ENCODE measurements around the gene LTBP1.

The LTBP1 gene

DNA sequence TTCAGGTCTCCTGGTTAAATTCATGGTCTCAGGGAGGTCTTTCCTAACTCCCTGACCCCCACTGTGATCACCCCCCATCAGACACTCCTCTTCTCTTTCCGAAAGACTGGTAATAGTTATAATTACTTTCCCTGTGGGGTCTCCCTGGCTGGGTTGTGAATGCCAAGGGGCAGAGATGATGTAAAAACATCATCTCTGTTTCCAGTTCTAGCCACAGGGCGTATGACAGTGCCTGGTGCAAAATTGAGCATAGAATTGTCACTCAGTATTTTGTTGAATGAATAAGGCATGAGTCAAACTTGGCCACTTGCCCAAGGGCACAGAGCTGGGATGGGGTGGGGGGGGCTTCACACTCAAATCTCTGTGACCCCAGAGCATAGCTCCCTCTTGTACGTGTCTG, 65.2 kb downstream of the LTBP1 start:
- no peak for DNase-seq

DNA sequence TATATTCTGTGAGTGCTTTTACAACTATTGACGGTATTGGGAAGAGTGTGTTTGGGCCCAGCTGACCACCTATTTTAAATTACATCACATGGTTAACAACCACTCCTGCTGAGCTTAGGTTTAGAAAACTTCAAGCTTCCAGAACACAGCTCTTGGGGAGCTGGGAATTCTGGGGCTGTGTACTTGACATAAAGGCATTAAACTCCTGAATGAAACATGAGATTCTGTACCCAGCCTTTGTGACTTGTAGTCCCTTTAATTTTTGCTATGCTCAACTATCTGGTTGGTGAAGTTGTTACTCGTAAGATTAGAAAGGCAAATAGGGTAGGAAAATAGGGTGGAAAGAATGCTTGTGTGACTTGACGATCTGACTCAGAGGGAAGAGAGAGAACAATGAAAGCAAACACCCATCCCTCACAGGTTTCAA, 66.9 kb downstream of the LTBP1 start:
- DNase-seq = peak; percentile 71 to 81

DNA sequence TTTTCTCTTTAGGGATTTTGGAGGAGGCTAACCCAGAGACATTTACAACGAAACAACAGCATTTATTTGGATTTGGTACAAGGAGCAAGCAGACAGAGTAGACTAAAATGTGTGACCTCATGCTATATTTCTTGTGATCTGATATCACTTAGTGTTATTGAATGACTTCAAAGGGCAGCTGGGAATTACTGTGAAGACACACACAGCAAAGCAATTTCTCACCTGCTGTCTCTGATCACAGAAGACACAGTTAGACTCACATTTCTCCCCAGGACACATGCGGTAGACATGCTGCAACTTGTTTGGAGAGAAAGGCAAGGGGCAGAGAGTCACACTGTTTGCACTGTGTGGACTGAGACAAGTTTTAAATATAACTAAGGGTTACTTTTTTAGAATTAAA, 67.5 kb downstream of the LTBP1 start:
- peak in 1 of 2 experiments; percentile 28 for DNase-seq

DNA sequence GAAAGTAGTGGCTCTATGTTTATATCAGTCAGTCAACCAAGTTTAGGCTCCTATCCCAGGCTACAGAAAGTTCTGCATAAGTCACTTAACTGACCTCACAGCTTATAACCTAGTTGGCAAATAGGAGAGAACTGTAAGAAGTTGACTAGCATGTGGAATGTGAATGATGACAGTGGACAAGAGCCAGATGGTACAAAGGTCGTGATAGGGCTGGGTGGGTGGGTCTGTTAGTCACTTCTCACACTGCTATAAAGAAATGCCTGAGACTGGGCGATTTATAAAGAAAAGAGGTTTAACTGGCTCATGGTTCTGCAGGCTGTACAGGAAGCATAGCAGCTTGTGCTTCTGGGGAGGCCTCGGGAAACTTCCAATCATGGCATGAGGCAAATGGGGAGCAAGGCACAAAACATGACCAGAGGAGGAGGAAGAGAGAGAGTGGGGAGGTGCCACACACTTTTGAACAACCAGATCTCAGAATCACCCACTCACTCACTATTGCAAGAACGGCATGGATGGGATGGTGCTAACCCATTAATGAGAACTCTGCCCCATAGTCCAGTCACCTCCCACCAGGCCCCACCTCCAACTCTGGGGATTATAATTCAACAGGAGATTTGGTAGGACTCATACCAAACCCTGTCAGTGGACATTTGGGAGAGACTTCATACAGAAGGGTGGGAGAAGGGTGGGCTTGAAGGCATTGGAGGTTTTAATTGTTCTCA, 68.8 kb downstream of the LTBP1 start:
- DNase-seq = no peak

DNA sequence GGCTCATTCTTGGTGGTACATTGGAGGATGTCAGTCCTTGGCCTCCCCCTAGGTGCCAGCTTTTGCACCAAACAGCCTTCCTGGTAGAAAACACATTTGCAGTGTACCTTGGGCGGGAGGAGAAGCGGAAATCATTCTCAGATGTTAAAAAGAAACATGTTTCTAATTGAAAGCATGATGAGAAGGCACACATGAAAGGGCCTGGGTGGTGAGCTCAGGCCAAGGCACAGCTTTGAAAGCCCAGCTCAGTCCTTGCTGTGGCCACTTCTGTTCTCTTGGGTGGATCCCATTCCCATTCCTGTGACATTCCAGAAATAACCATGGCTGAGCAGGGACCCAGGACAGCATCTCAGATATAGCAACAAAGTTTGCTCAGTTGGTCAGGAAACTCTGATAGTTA, 71.5 kb downstream of the LTBP1 start:
- DNase-seq = no peak

DNA sequence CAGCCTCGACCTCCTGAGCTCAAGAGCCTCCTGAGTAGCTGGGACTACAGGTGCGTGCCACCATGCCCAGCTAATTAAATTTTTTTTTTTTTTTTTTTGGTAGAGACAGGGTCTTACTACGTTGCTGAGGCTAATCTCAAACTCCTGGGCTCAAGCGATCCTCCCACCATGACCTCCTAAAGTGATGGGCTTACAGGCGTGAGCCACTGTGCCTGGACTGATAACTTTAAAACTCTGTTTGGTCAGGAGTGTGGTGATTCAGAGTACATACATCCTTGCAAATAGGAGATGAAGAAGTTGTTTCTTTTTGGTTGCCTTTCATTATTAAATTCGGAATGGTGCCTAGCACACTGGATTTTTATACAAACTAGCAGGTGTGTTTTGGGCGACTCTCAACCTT, 73.0 kb downstream of the LTBP1 start:
- no peak for DNase-seq

DNA sequence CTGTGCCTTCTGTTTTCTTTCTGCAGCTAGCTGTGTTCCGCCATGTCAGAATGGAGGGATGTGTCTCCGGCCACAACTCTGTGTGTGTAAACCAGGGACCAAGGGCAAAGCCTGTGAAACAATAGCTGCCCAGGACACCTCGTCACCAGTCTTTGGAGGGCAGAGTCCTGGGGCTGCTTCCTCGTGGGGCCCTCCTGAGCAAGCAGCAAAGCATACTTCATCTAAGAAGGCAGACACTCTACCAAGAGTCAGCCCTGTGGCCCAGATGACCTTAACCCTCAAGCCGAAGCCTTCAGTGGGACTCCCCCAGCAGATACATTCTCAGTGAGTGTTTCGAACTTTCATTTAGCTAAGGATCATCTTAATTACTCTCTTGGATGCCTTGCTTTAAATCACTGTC, 74.1 kb downstream of the LTBP1 start:
- no peak for DNase-seq

DNA sequence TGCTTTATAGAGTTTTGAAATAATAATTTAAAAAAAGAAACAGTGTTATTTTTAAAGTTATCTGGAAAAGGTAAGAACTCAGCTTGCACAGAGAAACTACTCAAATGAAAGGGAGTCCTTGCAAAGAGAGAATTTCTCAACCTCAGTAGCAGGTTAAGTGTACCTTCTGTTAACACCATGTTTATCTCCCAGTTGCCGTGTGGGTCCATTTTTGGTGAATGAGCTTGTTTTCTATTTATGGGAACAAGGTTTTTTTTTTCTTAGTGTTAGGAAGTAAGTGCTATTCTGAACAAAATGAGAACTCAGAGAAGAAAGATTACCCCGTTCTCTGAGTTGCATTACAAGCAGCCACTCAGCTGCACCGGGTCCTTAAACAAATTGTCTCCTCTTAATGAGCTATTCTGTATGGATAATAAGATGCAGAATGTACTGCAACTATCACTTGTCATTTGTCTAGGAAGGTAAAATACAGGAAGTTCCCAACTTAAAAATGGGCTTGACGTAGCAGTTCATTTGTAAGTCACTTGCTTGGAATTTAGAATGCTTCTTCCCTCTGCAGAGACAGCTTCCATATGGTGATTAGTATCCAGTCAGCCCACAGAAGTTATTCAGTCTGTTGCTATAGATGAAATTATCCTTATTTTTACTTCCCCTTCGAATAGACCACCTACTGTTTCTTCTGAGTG, 74.9 kb downstream of the LTBP1 start:
- DNase-seq = peak in 1 of 2 experiments; percentile 7

DNA sequence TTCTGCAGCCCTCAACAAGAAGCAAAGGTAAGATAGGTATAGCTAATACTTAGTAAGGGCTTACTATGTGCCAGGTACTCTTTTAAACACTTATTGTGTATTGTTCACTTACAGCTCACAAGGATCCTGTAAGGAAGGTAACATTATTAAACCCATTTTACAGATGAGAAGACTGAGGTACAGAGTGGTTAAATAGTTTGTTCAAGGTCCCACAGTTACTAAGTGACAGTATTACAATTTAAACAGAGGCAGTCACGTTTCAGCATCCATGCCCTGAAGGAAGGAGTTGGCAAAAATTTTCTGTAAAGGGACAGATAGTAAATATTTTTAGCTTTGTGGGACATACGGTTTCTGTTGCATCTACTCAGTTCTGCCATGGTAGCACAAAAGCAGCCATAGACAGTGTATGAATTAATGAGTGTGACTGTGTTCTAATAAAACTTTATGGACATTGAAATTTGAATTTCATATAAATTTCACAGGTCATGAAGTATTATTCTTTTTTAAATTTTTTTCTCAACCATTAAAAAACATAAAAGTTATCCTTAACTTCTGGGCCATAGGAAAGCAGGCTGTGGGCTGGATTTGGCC, 75.7 kb downstream of the LTBP1 start:
- DNase-seq = no peak

DNA sequence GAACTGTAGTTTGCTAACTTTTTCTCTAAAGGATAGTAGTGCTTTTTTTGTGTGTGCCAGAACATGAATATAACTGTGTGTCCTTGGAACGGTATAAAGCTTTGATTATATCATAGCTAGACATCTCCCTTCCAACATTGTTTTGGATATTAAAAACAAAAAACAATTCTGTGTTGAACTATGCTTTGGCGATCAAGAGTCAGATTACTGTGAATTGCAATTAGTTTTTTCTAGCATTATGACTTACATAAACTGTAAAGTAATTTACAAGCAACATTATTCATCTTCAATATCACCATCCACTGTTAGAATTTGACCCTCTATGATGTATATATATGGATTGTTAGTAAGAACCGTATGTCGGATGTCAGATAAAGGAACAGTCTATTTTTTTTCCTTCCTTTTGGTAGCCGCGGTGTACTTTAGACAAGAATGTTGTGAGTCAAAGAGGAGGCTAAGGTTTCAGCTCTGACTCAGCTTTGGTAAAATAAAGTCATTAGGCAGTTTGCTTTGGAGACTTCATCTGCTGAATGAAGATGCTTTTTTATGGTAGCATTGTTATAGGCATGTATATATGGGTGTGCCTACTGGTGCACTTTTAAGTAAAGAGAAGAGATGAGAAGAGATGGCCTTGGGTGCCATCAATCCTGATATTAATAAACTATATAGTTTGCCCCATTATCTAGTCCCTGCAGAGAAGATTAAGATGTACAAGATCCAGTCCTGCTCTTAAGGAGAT, 76.4 kb downstream of the LTBP1 start:
- no peak for DNase-seq

DNA sequence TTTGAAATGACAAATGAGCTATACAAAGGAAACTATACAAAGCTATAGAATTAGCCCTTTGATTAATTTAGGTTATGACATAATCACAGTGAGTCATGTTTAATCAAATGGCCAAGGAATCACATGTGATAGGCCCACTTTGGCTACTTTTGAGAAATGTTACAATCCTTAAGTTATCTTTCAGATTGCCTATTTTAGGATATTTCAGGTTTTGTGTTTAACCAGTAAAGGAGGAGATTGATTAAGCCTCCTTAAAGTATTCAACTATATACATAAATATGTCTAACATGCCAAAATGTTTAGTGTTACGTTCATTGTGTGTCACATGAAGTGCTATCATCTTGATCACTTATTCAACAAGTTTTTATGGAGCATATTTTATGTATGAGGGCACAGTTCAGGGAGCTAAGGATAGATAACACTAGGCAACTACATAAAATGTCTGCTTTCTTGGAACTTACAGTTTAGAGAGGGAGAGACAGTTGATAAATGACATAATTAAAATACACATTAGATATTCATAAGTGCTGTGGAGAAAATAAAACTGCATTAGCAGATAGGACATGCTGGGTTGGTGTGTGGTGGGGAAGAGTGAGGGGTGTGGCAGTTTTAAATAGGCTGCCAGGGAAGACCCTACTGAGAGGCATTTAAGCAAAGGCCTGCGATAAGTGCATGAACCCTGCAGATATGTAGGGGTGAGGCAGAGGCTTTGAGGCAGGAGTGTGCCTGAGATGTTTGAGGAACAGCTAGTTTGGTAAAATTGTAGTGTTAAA, 77.2 kb downstream of the LTBP1 start:
- DNase-seq = no peak

DNA sequence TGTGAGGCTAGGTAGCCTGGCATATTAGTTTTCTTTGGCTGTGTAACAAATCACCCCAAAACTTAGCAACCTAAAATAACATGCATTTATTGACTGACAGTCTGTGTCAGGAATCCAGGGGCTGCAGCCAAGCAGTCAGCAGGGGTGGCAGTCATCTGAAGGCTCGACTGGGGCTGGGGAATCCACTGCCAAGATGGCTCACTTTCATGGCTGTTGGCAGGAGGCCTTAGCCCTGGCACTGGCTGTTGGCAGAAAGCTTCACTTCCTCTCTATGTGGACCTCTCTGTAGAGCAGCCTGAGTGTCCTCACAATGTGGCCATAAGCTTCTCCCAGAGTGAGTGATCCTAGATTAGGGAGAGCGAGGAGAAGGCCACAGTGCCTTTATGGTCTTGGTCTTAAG, 78.0 kb downstream of the LTBP1 start:
- no peak for DNase-seq

DNA sequence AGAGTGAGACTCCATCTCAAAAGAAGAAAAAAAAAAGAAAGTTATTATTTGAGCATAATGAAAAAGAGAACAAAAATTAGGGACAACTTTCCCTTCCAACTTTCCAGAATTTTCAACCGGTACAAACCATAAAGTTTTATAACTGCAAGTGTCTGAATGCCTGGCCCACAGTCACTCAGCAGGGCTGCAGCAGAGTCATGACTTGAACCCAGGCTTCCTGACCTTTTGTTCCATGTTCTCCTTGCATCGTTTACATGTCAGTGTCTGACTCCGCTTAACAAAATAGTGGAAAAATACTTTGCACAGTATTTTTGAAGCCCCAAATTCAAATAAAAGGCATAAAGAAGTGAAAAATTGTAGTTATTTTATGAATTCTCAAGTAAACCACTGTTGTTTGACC, 82.7 kb downstream of the LTBP1 start:
- DNase-seq = no peak

DNA sequence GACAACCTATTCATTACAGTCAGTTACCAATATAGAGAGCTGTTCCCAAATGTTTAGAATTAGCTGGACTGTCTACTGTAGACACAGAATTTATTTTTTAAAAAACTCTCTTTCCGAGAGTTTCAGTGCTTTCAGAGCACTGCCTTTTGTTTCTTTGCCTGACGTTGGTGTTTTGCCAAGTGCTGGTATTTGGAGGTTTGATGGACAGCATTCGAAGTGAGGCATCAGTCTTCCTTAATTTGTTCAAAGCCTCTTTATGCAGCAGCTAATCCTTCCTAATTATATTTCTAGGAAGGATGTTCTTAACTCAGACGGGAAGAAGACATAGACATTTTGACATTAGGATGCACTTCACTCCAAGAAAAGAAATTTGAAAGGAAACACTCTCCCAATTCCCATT, 83.2 kb downstream of the LTBP1 start:
- DNase-seq = no peak

DNA sequence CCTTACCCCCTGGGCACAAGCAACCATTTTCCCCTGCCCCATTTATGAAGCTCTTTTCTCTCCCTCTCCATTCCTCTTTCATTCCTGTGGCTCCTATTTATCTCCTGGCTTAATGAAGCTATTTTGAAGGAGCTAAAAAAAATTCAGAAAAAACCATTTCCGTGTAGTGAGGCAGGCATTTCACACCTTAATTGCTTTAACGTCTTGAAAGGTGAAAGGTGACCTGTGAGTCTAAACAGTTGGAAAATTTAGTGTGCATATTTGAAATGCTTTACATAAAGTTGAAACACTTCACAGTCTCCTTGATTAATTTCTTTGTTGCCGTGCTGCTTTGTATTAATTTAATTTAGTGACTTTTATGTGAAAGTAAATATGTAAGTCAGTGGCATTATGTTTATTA, 83.6 kb downstream of the LTBP1 start:
- DNase-seq = no peak

DNA sequence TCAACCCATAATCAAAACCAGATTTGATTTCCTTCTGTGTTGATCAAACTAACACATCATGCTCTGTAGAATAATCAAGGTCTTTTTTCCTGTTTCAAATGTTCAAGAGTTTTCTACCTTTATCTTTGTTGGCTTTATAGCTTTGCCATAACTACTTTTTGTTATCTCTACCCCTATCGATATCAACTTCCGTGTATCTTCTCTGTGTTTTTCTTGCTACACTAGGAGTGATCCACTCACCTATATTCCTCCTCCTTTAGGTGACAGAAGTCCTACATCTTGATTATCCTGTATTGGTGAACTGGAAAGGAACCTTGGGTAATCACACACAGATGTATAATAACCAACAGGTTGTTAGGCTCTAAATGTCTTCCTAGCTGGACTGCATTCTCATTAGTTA, 85.5 kb downstream of the LTBP1 start:
- DNase-seq = no peak

DNA sequence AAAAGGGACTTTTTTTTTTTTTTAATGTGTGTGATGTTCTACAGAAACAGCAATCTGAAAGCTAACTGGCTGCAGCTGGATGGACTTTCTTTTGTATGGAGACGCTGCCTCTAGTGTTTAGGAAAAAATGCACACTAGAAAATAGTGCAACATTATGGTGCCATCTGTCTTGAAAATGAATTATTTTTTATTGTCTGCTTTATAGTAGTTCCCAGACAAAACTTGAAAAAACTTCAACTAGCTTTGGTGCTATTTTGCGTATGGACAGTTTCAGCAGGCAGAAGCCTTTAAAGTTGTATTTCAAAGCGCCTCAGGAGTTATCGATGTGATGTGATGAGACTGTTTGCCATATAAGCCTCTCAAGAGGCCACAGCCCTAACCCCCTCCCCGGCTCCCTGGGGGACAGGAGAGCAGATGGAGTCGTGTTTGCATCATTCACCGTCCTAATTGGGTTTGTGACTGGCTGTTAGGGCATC, 86.9 kb downstream of the LTBP1 start:
- peak in 1 of 2 experiments; percentile 37 for DNase-seq

DNA sequence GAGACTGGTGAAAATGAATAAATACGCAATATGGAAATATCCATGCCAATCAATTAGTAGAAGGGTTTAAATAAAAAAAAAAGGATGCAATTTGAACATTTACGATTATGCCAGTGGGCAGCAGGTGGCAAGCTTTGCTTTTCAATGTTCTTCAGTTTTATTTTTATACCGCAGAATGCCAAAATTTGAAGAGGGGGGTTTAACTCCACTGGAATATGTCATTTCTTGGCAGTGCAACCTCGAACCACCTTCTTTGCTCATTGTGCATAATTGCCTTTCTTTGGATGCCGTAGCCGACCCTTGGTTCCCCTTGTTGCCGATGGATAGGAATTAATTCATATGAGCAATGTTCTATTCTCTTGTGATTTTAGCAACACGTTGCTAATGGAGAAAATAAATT, 88.0 kb downstream of the LTBP1 start:
- no peak for DNase-seq

DNA sequence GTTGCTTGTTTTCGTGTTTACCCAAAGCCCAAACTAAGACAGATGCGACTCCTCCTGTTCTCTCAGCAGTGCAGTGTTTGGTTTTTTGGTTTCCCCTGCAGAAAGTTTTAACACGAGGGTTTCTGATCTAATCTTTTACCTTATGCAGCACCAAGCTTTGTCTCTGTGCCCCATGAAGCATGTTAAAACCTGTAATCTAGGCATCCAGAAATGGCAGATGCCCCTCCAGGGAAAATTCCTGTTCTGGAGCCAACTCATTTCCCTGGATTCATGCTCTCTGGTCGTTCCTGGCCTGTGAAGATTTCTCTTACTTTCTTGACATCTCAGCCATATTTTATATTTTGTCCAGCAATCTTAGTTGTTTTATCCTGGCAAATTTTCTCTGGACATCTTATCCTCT, 91.5 kb downstream of the LTBP1 start:
- no peak for DNase-seq

DNA sequence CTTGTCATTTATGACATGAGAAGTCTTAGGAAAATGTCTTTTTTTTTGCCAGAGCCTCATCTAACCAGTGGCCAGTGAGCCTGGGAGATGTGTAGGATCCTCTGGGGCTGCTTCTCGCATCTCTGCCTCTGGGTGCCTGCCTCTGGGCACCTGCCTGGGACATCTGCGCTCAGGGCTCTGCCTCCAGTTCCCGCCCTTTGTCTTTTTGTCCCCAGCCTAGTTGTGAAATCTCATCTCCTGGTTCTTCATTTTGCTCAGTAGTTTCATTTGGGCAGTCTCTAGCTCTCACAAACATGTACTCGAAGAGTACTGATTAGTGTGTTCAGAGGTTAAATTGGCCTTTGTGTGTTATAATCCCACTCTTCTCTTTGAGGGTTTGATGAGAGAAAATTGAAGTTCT, 92.0 kb downstream of the LTBP1 start:
- DNase-seq = no peak

DNA sequence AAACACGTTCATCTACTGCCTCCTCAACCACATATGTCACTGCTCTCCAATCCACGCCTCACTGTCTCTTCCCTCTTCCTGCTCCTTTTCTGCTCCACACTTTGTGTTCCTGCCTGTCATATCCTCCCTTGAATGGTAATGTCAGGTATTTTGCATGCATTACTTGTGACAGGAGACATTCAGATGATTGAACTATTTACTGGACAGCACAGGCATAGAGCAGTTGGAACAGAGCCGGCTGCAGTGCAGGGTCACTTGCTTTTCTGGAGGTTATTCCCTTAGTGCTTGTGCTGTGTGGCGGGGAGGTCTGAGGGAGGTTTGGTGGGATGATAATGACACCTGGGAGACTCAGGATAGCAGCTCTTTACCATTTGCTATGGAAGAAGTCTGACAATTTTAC, 93.8 kb downstream of the LTBP1 start:
- no peak for DNase-seq

DNA sequence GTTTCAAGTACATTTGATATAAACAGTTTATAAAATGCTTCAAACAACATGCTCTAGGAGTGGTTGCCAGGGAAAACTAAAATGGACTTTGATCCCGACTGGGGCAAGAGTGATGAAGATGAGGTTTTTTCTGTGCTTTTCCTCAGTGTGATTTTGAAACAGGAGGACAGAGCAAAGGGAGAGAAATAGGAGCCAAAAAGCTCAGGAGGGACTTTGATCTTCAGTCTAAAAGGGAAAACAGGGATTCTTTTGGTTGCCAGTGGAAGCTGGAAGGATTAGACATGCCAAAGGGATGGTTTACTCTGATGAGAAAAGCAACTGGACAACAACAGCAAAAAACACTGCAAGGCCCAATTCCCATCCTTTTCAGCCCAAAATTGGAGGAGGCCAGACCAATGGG, 95.5 kb downstream of the LTBP1 start:
- no peak for DNase-seq

DNA sequence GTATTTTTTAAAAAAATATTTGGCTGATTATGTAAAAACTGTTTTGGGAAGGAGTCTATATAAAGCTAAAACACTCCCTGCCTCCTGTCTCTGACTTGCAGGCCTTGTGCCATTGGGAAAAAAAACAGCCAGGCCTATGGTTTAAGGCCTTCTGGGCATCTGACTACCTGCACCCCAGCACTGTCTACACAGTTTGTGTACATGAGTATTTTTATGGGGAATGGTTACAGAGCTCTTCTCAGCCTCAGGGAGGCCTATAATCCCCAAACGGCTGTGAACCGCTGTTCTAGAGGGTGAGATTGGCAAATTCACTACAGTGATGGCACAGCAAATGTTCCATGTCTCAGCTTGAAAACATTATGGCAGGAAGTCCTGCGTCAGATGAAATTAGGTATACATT, 96.1 kb downstream of the LTBP1 start:
- DNase-seq = no peak
